NCI-H446 treated with DMSO at 0.1 percent for 48 hours (cell line): ENCODE measurements around the gene VAC14.
"Not testable (repeated sequence)": the region's sequence is repeated elsewhere in the genome, so short reads cannot be mapped to it uniquely, and the experiment has no call there.

Experiments used
- DNase-seq: peaks from one replicate; lab custom pipeline; 2025; lab: John Stamatoyannopoulos, UW

Gene VAC14

GRCh38 chr16:70679671-70680494 lies 121.1 kb downstream of the VAC14 start:
- DNase-seq: no peak

DNA sequence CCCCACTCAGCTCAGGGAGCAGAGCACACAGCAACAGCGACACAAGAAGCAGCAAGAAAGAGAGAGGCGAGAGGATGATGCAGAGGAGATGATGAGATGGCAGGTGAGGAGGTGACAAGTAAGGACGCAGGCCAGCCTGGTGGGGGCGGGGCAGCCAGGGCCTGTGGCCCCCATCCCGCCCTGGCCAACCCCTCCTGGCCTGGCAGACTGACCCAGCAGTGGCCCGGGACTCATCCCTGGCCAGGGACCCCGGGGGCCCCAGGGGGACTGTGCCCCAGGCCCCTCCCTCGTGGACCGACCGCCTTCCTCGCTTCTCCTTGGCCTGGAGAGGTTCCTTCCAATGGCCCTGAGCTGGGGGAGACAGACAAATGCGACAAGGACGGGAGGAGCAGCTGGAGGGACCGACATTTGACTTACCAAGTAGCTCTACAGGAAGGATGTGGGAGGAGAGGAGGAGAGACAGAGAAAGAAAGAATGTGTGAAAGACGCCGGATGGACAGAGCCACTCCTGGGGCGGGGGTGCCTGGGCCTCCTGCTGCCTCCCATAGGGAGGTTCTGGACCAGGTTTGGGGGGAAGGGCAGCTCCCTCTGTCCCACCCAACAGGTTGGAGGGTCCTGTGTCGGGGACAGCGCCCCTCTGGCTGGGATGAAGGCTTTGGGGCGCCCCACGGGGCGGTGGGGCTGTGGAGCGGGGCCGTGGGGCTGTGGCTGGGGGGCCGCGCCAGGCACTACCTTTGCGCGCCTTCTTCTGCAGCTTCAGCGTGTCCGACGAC lies 121.9 kb downstream of the VAC14 start:
- no peak for DNase-seq

DNA sequence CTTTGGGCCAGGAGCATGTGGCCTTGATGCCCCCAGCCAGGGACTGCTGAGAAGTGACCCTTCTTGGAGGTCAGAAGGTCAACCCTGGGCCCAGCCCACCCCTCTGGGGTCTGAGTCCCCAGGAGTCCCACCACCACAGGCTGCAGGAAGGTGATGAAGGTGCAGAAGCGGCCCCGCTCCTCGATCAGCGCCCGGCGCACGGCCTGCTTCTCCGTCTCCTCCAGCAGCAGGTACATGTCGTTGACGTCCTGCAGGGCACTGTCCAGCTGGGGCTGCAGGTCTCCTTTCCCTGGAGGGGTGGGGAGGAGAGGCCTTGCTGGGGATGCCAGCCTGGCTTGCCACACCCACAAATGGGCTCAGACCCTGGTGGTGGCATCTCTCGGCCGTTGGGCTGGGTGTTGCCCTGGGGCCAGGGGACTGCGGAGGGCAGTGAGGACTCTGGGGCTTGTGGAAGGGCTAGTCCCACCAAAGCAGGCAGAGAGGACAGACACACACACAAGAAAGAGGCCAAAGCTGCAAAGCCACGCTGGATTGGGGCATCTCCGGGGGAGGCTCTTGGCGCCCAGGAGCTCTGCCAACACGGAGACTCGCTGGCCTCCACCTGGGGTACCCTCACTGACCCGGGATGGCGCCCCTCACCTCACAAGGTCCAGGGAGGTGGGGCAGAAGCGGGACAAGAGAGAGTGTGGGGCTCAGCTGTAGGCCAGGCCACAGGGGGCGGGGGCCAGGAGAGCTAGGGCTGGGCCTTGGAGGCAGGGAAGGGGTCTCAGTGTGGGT lies 122.6 kb downstream of the VAC14 start:
- DNase-seq: no peak

DNA sequence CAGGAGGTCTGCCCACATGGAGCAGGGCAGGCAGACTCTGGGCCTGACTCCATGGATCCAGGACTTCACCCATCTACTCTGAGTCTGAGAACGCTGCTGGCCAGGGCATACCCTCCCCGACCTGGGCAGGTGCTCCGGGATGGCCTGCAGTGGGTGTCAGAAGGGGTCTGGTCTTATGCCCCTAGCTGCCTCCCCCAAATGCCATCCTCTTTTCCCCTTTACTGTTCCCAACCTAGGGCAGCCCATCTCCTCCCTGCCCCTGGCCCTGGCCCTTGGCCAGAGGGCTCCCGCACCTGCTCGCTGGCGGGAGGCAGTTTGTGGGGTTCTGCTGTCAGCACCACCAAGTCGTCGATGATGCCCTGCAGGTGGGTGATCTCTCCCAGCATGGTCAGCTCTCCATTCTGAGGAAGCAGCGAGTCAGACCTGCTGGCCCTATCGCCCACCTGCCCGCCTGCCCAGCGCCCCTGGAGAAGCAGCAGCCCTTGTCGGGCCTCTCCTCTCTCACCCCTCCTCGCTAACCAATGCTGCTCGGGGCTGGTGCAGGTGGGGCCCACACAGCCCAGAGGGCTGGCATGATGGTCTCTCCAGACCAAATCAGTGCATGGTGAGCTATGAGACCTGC lies 123.3 kb downstream of the VAC14 start:
- no peak for DNase-seq

- DNase-seq: no peak
These were observed 124.1 kb downstream of the VAC14 start for GRCh38 chr16:70676675-70677498.

- DNase-seq: no peak
These were observed 125.0 kb downstream of the VAC14 start for GRCh38 chr16:70675851-70676513.

GRCh38 chr16:70674221-70675014 lies 126.5 kb downstream of the VAC14 start:
- DNase-seq: no peak

GRCh38 chr16:70670938-70671337 lies 130.0 kb downstream of the VAC14 start:
- not testable (repeated sequence) for DNase-seq

DNA sequence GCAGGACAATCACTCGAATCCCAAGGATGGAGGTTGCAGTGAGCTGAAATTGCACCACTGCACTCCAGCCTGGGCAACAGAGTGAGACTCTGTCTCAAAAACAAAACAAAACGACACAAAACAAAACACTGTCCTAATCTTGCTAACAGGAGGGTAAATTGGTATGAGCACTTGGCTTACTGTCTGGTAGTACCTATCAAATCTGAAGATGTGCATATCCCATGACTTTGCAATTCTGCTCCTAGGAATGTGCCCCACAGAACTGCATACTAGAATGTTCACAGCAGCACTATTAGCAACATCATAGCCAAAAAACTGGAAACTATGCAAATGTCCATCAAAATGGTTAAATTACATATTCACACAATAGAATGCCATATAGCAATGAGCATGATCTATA lies 130.8 kb downstream of the VAC14 start:
- no peak for DNase-seq

GRCh38 chr16:70665806-70666735 lies 134.9 kb downstream of the VAC14 start:
- DNase-seq: no peak

- DNase-seq: no peak
These were observed 135.8 kb downstream of the VAC14 start for GRCh38 chr16:70665113-70665694.

GRCh38 chr16:70664325-70665112 lies 136.4 kb downstream of the VAC14 start:
- DNase-seq: no peak

DNA sequence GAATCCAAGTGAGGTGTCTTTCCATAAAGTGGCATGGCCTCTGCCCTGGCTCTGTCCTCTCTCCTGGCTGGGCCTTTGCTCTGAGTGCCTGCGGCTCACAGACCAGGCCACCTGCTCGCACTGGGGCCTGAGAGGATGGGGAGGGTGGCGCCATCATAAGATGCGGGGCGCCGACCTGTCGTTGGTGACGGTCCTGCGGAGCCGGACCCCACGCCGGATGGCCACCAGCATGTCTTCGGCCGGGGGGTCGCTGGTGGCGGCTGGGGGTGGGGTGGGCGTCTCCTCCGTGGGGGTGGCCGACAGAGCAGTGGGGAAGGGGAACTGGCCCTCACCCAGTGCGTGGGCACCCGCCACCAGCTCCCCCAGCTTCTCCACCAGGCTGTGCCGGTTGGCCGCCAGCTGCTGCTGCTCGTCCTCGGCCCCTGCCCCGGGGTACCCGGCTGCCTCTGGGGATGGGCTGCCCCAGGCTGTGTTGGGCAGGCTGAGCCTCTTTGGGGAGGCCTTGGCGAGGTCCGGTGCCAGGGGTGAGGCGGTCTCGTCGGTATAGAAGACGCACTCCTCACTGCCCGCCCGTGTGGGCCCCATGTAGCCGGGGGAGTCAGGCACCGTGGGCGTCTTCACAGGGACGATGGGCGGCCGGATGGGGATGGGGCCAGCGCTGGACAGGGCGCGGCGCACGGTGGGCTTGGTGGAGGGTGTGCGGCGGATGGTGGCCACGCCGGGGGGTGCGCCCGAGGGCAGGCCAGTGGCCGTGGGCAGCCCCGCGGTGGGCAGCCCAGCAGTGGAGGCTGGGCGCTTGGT lies 137.2 kb downstream of the VAC14 start:
- DNase-seq: no peak

DNA sequence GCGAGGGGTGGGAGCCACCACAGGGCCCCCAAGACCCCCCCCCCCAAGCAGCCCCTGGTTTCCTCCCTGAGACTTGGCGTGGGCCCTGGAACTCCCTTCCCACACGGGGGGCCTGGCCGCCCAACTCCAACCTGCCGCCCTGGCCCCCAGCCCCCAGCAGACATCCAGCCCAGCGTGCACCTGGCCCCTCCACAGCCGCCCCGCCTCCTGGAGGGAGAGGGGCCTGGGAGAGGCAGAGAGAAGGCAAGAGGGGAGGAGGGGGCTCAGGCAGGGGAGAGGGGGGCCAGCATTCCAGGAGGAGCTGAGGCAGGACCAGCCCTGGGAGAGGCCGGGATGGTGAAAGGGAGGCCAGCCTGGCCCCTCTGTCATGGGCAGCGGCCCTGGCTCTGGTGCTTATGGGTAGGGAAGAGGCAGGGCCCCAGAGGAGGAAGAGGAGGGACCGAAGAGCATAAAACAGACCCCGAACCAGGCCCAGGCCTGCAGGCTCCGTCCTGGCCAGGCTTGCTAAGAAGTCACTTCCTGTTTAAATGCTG lies 137.9 kb downstream of the VAC14 start:
- DNase-seq: no peak

- no peak for DNase-seq
These were observed 138.9 kb downstream of the VAC14 start for GRCh38 chr16:70661918-70662641.

DNA sequence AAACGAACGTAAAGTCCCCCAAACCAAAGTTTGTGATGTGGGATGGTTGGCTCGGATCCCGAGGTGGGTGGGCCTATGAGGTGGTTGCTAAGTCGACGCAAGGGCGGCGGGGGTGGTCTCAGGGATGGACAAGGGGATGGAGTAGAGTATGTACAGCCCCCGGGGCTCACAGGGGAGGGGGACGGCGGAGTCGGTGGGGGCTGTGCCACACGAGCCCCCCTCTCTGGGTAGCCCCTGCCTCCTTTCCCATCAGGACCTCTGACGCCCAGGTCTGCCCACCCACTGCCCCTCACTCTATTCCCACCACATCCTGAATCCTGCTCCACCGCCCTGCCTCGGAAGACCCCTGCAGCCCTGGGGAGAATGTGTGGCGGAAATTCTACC lies 139.4 kb downstream of the VAC14 start:
- DNase-seq: no peak
